Uterus (tissue), 4 donors: ENCODE data around the gene ARHGAP5. TPM values are rescaled to one million over a fixed set of nuclear protein-coding genes. Genes with fewer than 3 reads are reported as not detected.
"Not testable (repeated sequence)": the region's sequence is repeated elsewhere in the genome, so short reads cannot be mapped to it uniquely, and the experiment has no call there.

Experiments used
- DNase-seq, 2 donors: peaks; one replicate each; pipeline ENCODE4 v3.0.0-alpha.2; 2019 to 2020
- H3K27ac ChIP-seq, 2 donors: fragments of 200-600 bp; sonication (generic); 1 replicate in 1 of 2; 2 replicates in 1 of 2; pipeline ENCODE4 v1.5.1; 2016 to 2018
- H3K27me3 ChIP-seq, 2 donors: fragments of 200-600 bp; sonication (generic); one replicate each; pipeline ENCODE4 v1.5.1; 2018 to 2019; ENCODE audit warnings: control low read depth in 1 of 2
- H3K36me3 ChIP-seq, 2 donors: fragments of 200-600 bp; sonication (generic); one replicate each; pipeline ENCODE4 v1.5.1; 2019; ENCODE audit warnings: control low read depth in 1 of 2
- H3K4me1 ChIP-seq, 2 donors: fragments of 200-600 bp; sonication (generic); one replicate each; pipeline ENCODE4 v1.5.1; 2018 to 2019; ENCODE audit warnings: control low read depth in 1 of 2
- H3K4me3 ChIP-seq, 2 donors: fragments of 200-600 bp; sonication (generic); 1 replicate in 1 of 2; 2 replicates in 1 of 2; pipeline ENCODE4 v1.5.1; 2018 to 2019; ENCODE audit warnings: mild to moderate bottlenecking in 1 of 2
- H3K9me3 ChIP-seq, 2 donors: fragments of 200-600 bp; sonication (generic); one replicate each; pipeline ENCODE4 v1.5.1; 2019; ENCODE audit warnings: control low read depth in 1 of 2
- POLR2A ChIP-seq, 2 donors: fragments of 450-650 bp; IDR thresholded peaks; one replicate each; pipeline ENCODE4 v1.6.1; 2016; ENCODE audit warnings: antibody characterized with exemption in 2 of 2, mild to moderate bottlenecking in 1 of 2, moderate library complexity in 1 of 2
- intact Hi-C: fragments of 100-400 bp; cut with DNase I; formaldehyde crosslinking; loops from one replicate; pipeline ENCODE4 v1.15.1; 2023; ENCODE audit warnings: low total_unique reads
- total RNA-seq, 4 donors: library from RNA; depleted of rRNA in 3 of 4; stranded (reverse); fragments of >200 nt in 3 of 4; gene quantifications; one replicate each; pipeline versions ENCODE4 v1.1.0 to v1.2.4, GENCODE V29; 2014 to 2023
- TF ChIP-seq, protein P1 (sequence below), 4 experiments: fragments of 200-600 bp in 2 of 4; fragments of 450-650 bp in 2 of 4; sonication (generic) in 2 of 4; IDR thresholded peaks; one replicate each; pipeline ENCODE4 v1.5.1; 2016 to 2019; ENCODE audit warnings: antibody characterized with exemption in 4 of 4, mild to moderate bottlenecking in 2 of 4, moderate library complexity in 1 of 4
- donor health status: DM: yes; HTN: yes; CAD: no.

ARHGAP5 gene
- total RNA-seq, 4 donors from 2014 or later: 83.8 to 298 (median 159) TPM

GRCh38 chr14:32128703-32129102 lies 51.6 kb downstream of the ARHGAP5 start:
- TF ChIP-seq POLR2A (IDR thresholded peaks at IDR 0.05): no peak
- TF ChIP-seq, protein P1, sequence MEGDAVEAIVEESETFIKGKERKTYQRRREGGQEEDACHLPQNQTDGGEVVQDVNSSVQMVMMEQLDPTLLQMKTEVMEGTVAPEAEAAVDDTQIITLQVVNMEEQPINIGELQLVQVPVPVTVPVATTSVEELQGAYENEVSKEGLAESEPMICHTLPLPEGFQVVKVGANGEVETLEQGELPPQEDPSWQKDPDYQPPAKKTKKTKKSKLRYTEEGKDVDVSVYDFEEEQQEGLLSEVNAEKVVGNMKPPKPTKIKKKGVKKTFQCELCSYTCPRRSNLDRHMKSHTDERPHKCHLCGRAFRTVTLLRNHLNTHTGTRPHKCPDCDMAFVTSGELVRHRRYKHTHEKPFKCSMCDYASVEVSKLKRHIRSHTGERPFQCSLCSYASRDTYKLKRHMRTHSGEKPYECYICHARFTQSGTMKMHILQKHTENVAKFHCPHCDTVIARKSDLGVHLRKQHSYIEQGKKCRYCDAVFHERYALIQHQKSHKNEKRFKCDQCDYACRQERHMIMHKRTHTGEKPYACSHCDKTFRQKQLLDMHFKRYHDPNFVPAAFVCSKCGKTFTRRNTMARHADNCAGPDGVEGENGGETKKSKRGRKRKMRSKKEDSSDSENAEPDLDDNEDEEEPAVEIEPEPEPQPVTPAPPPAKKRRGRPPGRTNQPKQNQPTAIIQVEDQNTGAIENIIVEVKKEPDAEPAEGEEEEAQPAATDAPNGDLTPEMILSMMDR (IDR thresholded peaks at IDR 0.05): no peak
- Histone ChIP-seq H3K4me3 (no peak overlapping the region), H3K4me1 (no peaks in the 10 kb centered on the region), H3K9me3 (no peaks in the 10 kb centered on the region), H3K36me3 (no peaks in the 10 kb centered on the region), H3K27ac (peak overlapping the region; percentile 52 to 76), H3K27me3 (no peaks in the 10 kb centered on the region)
- DNase-seq: no peak
- intact Hi-C loops: no loop called here

DNA sequence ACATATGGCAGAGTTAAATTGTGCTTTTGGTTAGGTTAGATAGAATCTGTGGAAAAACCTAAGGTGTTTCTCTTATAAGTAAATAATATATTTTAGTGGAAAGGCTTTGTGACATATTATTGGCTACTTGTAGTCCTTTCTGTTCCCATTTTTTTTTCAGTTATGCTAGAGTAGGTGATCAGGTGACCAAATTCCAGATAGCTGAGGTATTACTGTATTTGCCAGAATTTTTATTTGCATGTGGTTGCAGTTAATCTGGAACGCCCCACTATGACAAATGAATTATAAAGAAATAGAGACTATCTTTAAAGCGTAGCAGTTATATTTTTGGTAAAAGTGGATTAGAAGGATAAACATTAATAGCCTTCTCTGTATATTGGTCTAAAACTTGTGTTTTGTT lies 52.0 kb downstream of the ARHGAP5 start:
- no peak for TF ChIP-seq POLR2A (IDR thresholded peaks at IDR 0.05)
- TF ChIP-seq, protein P1 (IDR thresholded peaks at IDR 0.05): no peak
- H3K4me1 ChIP-seq: no peaks in the 10 kb centered on the region
- peak overlapping the region; percentile 52 to 76 for H3K27ac ChIP-seq
- no peaks in the 10 kb centered on the region for H3K36me3 ChIP-seq
- intact Hi-C loops: no loop called here
- H3K9me3 ChIP-seq: no peaks in the 10 kb centered on the region
- no peak overlapping the region for H3K4me3 ChIP-seq
- no peaks in the 10 kb centered on the region for H3K27me3 ChIP-seq
- DNase-seq: no peak

GRCh38 chr14:32131689-32132088 lies 54.6 kb downstream of the ARHGAP5 start:
- H3K4me1 ChIP-seq, H3K36me3 ChIP-seq, H3K4me3 ChIP-seq, H3K9me3 ChIP-seq, H3K27ac ChIP-seq, DNase-seq, intact Hi-C loops, H3K27me3 ChIP-seq: not testable (repeated sequence)

DNA sequence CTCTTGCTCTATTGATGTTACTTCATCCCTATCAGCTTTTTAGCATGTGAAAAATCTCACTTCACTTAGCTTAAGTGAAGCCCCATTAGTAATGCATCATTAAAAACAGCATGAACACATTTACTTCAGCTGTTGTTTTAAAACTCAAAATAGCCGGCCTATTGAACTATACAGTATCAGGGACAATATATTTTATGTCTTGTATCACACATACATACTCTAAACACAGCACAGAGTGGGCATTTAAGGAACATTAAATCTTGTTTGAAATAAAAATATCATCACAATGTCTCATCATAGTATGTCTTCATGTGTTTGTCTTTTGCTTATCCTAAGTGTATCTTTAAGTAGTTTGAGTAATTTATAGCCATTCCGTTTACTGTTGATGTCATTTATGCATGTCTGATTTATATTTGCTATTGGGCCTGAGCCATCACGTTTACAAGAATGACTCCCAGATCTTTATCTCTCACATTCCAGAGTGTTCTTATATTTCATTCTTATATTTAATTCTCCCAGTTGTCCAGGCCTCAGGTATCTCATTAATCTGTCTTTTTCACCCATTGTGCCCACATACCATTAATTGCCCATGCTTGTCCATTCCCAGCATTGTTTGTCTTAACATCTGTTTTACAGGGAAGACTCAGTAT lies 57.5 kb downstream of the ARHGAP5 start:
- intact Hi-C loops: no loop called here
- no peaks in the 10 kb centered on the region for H3K27me3 ChIP-seq
- TF ChIP-seq POLR2A (IDR thresholded peaks at IDR 0.05): no peak
- TF ChIP-seq, protein P1 (IDR thresholded peaks at IDR 0.05): no peak
- DNase-seq: no peak
- H3K9me3 ChIP-seq: peaks cover 0 to 15% of the 10 kb centered on the region in 2 donors
- no peak overlapping the region for H3K27ac ChIP-seq
- no peaks in the 10 kb centered on the region for H3K4me1 ChIP-seq
- no peaks in the 10 kb centered on the region for H3K36me3 ChIP-seq
- H3K4me3 ChIP-seq: no peak overlapping the region

DNA sequence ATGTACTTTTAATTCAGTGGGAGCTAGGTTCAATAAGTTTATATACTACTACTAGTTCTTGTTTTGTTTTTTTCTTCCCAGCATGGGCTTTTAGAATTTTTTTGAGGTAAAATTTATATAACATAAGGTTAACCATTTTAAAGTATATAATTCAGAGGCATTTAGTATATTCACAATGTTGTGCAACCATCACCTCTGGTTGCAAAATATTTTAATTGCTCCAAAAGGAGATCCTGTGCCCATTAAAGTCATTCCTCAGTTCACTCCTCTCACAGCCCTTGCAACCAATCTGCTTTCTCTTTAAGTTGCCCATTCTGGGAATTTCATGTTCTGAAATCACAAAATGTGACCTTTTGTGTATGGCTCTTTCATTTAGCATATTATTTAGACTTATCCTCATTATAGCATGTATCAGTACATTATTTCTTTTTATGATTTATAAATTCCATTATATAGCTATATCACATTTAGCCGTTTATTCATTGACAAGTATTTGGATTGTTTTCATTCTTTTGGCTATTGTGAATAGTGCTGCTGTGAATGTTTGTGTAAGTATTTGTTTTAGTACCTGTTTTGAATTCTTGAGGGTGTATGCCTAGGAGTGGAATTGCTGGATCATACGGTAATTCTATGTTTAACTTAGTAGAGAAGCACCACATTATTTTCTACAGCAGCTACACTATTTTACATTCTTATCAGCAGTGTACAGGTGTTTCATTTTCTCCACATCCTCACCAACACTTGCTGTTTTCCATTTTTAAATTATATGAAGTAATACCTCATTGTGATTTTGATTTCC lies 59.1 kb downstream of the ARHGAP5 start:
- Histone ChIP-seq H3K36me3 (no peaks in the 10 kb centered on the region), H3K27ac (no peak overlapping the region), H3K4me3 (no peak overlapping the region), H3K9me3 (peaks cover 0 to 15% of the 10 kb centered on the region in 2 donors), H3K4me1 (no peaks in the 10 kb centered on the region), H3K27me3 (no peaks in the 10 kb centered on the region)
- TF ChIP-seq, protein P1 (IDR thresholded peaks at IDR 0.05): no peak
- TF ChIP-seq POLR2A (IDR thresholded peaks at IDR 0.05): no peak
- intact Hi-C loops: no loop called here
- no peak for DNase-seq
